AG04449 (cell line): ENCODE results near the gene FRMPD2.

Source experiments
- CTCF ChIA-PET: fragments of 350-600 bp; formaldehyde crosslinking; extraction: SDS; loops from one replicate; lab custom pipeline; 2021; ENCODE audit warnings: antibody characterized with exemption; lab: Yijun Ruan, JAX
- POLR2A ChIA-PET: fragments of 400-600, 350-600 bp; formaldehyde crosslinking; extraction: SDS; loops from one replicate; lab custom pipeline; 2020; ENCODE audit warnings: antibody characterized with exemption, inconsistent platforms; lab: Yijun Ruan, JAX
- DNase-seq: peaks from one replicate; pipeline ENCODE4 v3.0.0-alpha.2; 2010; ENCODE audit warnings: low read depth, low spot score
- H3K4me3 ChIP-seq: 2 replicates; pipeline ENCODE4 v1.5.1; 2011; ENCODE audit warnings: low read depth, mild to moderate bottlenecking, control low read depth, low read length
- TF ChIP-seq, protein P1 (sequence below): IDR thresholded peaks from one replicate; pipeline ENCODE4 v1.5.1; 2011; ENCODE audit warnings: mild to moderate bottlenecking, moderate library complexity, low read length, control low read depth, inconsistent platforms; ENCODE audit not compliant: insufficient read depth; ENCODE audit errors: missing control alignments

FRMPD2 gene

DNA sequence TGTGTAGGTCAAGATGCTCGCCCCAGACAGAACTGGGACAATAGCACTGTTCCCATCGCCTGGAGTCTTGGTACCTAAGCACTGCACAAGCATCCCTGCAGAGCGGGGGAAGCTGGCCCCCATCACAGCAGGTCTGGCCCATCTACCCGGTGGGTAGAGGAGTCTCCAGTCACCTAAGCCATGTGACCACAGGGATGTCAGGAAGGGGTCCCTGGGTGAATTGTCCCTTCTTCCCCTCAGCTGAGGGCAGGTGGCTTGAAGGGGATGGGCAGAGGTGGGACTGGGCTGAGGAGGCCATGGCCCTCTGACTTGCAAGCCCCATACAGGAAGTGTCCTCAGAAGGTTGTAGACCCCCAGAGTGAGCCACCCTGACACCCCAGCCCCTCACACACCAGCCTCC is 39.7 kb downstream of the FRMPD2 start:
- ChIA-PET CTCF (no interaction called here), POLR2A (no interaction called here)
- no peak overlapping the region for H3K4me3 ChIP-seq
- TF ChIP-seq, protein P1, sequence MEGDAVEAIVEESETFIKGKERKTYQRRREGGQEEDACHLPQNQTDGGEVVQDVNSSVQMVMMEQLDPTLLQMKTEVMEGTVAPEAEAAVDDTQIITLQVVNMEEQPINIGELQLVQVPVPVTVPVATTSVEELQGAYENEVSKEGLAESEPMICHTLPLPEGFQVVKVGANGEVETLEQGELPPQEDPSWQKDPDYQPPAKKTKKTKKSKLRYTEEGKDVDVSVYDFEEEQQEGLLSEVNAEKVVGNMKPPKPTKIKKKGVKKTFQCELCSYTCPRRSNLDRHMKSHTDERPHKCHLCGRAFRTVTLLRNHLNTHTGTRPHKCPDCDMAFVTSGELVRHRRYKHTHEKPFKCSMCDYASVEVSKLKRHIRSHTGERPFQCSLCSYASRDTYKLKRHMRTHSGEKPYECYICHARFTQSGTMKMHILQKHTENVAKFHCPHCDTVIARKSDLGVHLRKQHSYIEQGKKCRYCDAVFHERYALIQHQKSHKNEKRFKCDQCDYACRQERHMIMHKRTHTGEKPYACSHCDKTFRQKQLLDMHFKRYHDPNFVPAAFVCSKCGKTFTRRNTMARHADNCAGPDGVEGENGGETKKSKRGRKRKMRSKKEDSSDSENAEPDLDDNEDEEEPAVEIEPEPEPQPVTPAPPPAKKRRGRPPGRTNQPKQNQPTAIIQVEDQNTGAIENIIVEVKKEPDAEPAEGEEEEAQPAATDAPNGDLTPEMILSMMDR = no peak
- DNase-seq = no peak

DNA sequence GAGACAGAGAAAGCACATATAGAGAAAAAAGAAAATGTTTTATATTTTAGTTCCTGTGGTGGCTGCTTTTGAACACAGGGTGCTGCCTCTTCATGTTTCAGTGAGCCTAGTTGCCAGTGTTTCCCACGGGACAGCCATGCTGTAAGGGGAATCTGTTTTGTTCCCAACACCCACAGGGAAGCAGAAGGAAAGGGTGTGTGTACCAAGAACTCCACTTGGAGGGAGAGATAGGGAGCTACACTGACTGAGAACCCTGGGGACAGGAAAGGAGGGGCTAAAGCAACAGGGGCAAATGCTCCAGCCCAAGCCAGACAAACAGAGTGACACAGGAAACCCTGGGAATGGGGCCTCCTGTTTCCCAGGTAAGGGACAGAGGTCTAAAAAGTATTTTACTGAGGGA is 40.2 kb downstream of the FRMPD2 start:
- no peak for DNase-seq
- ChIA-PET CTCF (no interaction called here), POLR2A (no interaction called here)
- no peak overlapping the region for H3K4me3 ChIP-seq
- TF ChIP-seq, protein P1 = no peak

DNA sequence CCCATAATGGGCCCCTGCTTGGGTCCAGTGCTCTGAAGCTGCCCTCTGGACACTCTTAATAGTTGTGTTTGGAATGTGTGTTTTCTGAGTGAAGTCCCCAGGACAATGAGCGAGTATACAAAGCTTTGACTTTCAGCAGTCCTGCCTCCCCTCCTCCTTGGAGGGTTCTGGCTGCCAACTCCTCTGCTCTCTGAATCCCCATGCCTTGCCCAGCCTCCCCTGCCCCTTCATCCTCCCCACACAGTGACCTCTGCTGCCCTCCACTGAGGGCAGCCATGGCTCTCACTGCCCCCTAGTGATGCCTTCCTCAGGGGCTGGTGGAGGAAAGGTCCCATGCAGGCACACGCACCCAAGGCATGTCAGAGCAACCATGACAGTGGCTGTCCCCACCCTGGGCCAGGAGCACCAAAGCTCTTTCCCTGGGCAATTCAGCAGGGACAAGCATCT is 40.9 kb downstream of the FRMPD2 start:
- TF ChIP-seq, protein P1 = no peak
- POLR2A ChIA-PET = no interaction called here
- CTCF ChIA-PET = no interaction called here
- DNase-seq = no peak
- no peak overlapping the region for H3K4me3 ChIP-seq

DNA sequence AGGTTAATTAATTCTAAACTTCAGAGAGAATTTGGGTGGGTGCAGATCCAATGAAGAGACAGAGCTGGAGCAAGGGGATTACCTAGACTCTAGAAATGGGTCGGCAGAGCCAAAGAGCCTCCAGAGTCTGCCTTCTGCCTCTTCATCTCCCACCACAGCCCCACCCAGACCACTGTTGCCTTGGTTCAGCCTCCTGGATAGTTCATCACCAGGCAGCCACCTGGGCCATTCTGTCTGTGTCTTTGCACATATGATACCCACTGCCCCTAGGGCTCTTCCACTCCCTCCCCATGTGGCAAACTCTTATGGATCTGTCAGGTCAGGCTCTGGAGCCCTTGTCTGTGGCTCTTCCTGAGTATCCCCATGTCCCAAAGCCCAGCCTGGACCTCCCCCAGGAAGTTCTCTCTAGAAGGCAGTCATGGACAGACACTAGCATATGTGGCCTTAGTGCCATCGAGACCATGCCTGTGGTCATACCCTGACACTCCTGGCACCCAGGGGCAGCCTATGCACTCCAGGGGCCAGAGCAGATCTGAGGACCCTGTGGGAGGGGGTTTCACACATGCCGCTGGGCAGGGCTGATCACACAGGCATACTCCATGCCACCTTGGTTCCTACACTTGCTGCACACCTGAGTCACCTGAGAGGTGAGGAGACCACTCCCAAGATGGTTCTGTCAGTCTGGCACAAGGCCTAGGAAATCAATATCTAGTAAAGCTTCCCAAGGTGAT is 41.6 kb downstream of the FRMPD2 start:
- no peak overlapping the region for H3K4me3 ChIP-seq
- ChIA-PET POLR2A (no interaction called here), CTCF (no interaction called here)
- DNase-seq = no peak
- TF ChIP-seq, protein P1 = no peak

DNA sequence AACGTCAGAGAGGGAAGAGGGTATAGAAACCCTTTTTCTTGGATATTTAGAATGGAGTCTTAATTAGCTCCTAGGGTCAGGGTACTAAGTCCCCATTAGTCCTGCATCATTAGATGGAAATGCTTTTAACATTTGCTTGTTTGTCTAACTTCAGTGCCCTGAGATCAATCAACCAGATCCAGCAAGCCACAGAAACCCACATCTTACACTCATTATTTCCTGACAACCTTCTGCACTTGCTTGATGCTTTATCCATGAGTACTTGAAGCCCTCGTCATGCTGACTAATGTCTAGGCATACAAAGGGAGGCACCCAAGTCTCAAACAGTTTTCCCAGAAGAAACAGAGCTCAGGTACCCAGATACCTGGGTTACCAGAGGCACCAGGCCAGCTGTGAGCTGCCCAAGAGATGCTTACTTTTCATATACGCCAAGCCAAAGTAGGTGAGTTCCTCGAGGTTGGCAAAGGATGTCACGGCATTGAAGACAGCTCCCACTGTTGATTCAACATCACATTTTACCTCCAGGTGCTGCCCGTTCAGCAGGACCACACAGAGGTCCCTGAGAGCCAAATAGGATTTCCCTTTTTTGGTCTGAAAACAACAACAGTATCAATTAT is 42.7 kb downstream of the FRMPD2 start:
- no peak for DNase-seq
- CTCF ChIA-PET = interaction anchor here (0.6 kb wide), 1 partner anchor 58 kb away, joined by 3 read pairs; no protein-coding TSS in a partner anchor
- POLR2A ChIA-PET = no interaction called here
- TF ChIP-seq, protein P1 = no peak
- H3K4me3 ChIP-seq = no peak overlapping the region

DNA sequence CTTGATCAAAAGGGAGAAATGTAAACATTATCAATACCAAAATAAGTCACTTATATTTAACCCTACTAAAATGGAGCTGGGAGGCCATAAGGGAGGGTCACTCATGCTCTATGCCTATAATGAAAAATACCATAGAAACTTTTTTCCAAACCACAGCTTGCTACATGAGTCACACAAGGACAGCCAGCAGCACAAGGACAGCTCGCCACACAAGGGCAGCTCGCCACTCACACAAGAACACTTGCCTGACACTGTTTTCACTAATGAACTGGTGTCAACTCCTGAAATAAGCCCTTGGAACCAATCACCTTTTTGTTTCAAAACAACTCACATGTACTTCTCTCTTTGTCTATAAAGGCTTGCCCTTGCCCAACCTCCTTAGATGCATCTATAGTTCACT is 43.3 kb downstream of the FRMPD2 start:
- ChIA-PET CTCF (no interaction called here), POLR2A (no interaction called here)
- DNase-seq = no peak

More for the DNA sequence above, 43.3 kb downstream of the FRMPD2 start:
- H3K4me3 ChIP-seq = no peak overlapping the region
- TF ChIP-seq, protein P1 = no peak
